GM12878 (cell line): ENCODE measurements around the gene TMED10. TPM values are rescaled to one million over a fixed set of nuclear protein-coding genes. Genes with fewer than 3 reads are reported as not detected.

ENCODE experiments used
- ATAC-seq: fragments of 200-7000 bp; cut with Tn5 transposase; 3 replicates; pipeline ENCODE4 v1.9.1; 2020; ENCODE audit warnings: mild to moderate bottlenecking, moderate library complexity
- BruUV-seq: library from RNA; stranded (reverse); fragments of 400-500 nt; replicated peaks from 2 replicates; lab custom pipeline; 2021; lab: Mats Ljungman, UMichigan
- CTCF ChIA-PET: fragments of 300-600 bp; sonication (Branson Sonifier 250); formaldehyde crosslinking; extraction: SDS; loops from one replicate; lab custom pipeline; 2021; ENCODE audit warnings: inconsistent platforms; lab: Yijun Ruan, JAX
- POLR2A ChIA-PET: fragments of 350-600 bp; formaldehyde crosslinking; extraction: SDS; loops from one replicate; lab custom pipeline; 2021; ENCODE audit warnings: inconsistent platforms; lab: Charles Lee
- RAD21 ChIA-PET: fragments of 300-600 bp; sonication (Branson Sonifier 250); formaldehyde crosslinking; loops from one replicate; lab custom pipeline; 2023; ENCODE audit warnings: antibody characterized with exemption; ENCODE audit not compliant: unreplicated experiment; lab: Charles Lee
- SMC1A ChIA-PET: fragments of 300-600 bp; sonication (Branson Sonifier 250); formaldehyde crosslinking; loops from one replicate; lab custom pipeline; 2023; ENCODE audit not compliant: unreplicated experiment, uncharacterized antibody; lab: Charles Lee
- DNase-seq: peaks from one replicate; pipeline ENCODE4 v3.0.0-alpha.2; 2011; ENCODE audit warnings: low read depth, low spot score
- FAIRE-seq: peaks from 3 replicates; lab custom pipeline; 2011; peaks lifted over from hg19 to GRCh38; lab: Jason Lieb, UNC
- H2AFZ ChIP-seq: 2 replicates; pipeline ENCODE4 v1.6.0; 2011; ENCODE audit warnings: low read depth, low read length, control low read depth; ENCODE audit not compliant: control insufficient read depth
- H3K27ac ChIP-seq: 2 replicates; pipeline ENCODE4 v1.5.1; 2011; ENCODE audit warnings: control low read depth; ENCODE audit not compliant: control insufficient read depth, insufficient read depth
- H3K27me3 ChIP-seq, 2 experiments: replicated peaks in 1 of 2; 2 replicates each; pipeline versions ENCODE4 v1.6.0 to v1.6.1; 2011; ENCODE audit warnings: low read length in 1 of 2; ENCODE audit not compliant: control insufficient read depth in 2 of 2, insufficient read depth in 2 of 2
- H3K36me3 ChIP-seq, 2 experiments: 2 replicates each; pipeline ENCODE4 v1.5.1; 2011; ENCODE audit warnings: low read length in 1 of 2; ENCODE audit not compliant: control insufficient read depth in 2 of 2, insufficient read depth in 2 of 2
- H3K4me1 ChIP-seq: 2 replicates; pipeline ENCODE4 v1.6.1; 2011; ENCODE audit warnings: mild to moderate bottlenecking, low read length, moderate library complexity, mixed read lengths; ENCODE audit not compliant: control insufficient read depth, insufficient read depth
- H3K4me2 ChIP-seq: 2 replicates; pipeline ENCODE4 v1.6.0; 2011; ENCODE audit warnings: control low read depth; ENCODE audit not compliant: control insufficient read depth, insufficient read depth
- H3K4me3 ChIP-seq: fragments of 200-600 bp; sonication (generic); 2 replicates; pipeline ENCODE4 v1.5.1; 2016
- H3K79me2 ChIP-seq: 2 replicates; pipeline ENCODE4 v1.6.0; 2011; ENCODE audit warnings: low read length; ENCODE audit not compliant: control insufficient read depth, insufficient read depth
- H3K9ac ChIP-seq: 2 replicates; pipeline ENCODE4 v1.8.0; 2011; ENCODE audit warnings: low read length, control low read depth, mixed read lengths; ENCODE audit not compliant: control insufficient read depth, insufficient read depth
- H3K9me3 ChIP-seq: replicated peaks from 3 replicates; pipeline ENCODE4 v1.5.1; 2011; ENCODE audit warnings: mild to moderate bottlenecking, low read length; ENCODE audit not compliant: control insufficient read depth, insufficient read depth
- H4K20me1 ChIP-seq: 2 replicates; pipeline ENCODE4 v1.6.0; 2011; ENCODE audit not compliant: control insufficient read depth, insufficient read depth
- CREB1 ChIP-seq: IDR thresholded peaks from 2 replicates; pipeline ENCODE4 v1.6.1; 2012; ENCODE audit warnings: low read depth, mild to moderate bottlenecking, inconsistent platforms
- ELK1 ChIP-seq: IDR thresholded peaks from 2 replicates; pipeline ENCODE4 v1.6.1; 2012; ENCODE audit warnings: low read depth, low read length, improper control_type of control experiment
- HCFC1 ChIP-seq: fragments of 150-350 bp; IDR thresholded peaks from 2 replicates; pipeline ENCODE4 v1.6.1; 2014; ENCODE audit warnings: low read length
- HDAC2 ChIP-seq: fragments of 200-600 bp; sonication (generic); IDR thresholded peaks from 2 replicates; pipeline ENCODE4 v1.6.1; 2017
- JUNB ChIP-seq: IDR thresholded peaks from 2 replicates; pipeline ENCODE4 v1.6.1; 2016; ENCODE audit warnings: antibody characterized with exemption, mild to moderate bottlenecking
- NR2C2 ChIP-seq: IDR thresholded peaks from 2 replicates; pipeline ENCODE4 v1.6.1; 2011; ENCODE audit warnings: borderline replicate concordance, low read depth; ENCODE audit not compliant: control insufficient read depth, insufficient read length
- PBX3 ChIP-seq: IDR thresholded peaks from 2 replicates; pipeline ENCODE4 v1.6.1; 2011; ENCODE audit warnings: mild to moderate bottlenecking, low read depth, low read length, moderate library complexity; ENCODE audit not compliant: insufficient replicate concordance
- POLR2AphosphoS5 ChIP-seq: IDR thresholded peaks from 2 replicates; pipeline ENCODE4 v1.6.1; 2011; ENCODE audit warnings: mild to moderate bottlenecking, low read length, inconsistent platforms
- SREBF2 ChIP-seq: IDR thresholded peaks from 2 replicates; pipeline ENCODE4 v1.6.1; 2012; ENCODE audit warnings: mild to moderate bottlenecking, low read length
- STAT1 ChIP-seq: fragments of 450-650 bp; conservative IDR thresholded peaks from 2 replicates; pipeline ENCODE4 v1.6.1; 2014; ENCODE audit warnings: antibody characterized with exemption, mild to moderate bottlenecking
- STAT3 ChIP-seq: IDR thresholded peaks from 2 replicates; pipeline ENCODE4 v1.6.1; 2011; ENCODE audit warnings: low read depth, low read length, improper control_type of control experiment
- ZBED1 ChIP-seq: IDR thresholded peaks from 2 replicates; pipeline ENCODE4 v1.6.1; 2016; ENCODE audit warnings: borderline replicate concordance
- ZSCAN29 ChIP-seq: fragments of 450-650 bp; IDR thresholded peaks from 2 replicates; pipeline ENCODE4 v1.6.1; 2017; ENCODE audit warnings: mild to moderate bottlenecking, moderate library complexity
- ZZZ3 ChIP-seq: IDR thresholded peaks from 2 replicates; pipeline ENCODE4 v1.6.1; 2011; ENCODE audit warnings: low read depth; ENCODE audit not compliant: control insufficient read depth, insufficient read length
- WGBS: methylation state at CpG from one replicate; pipeline ENCODE4 v1.1.6; 2016; ENCODE audit warnings: low lambda C conversion rate; ENCODE audit not compliant: insufficient replicate concordance, insufficient coverage; ENCODE audit errors: missing lambda C conversion rate; 5-methylcytosine and 5-hydroxymethylcytosine counted together
- in situ Hi-C: fragments of 300-500 bp; cut with MboI; formaldehyde crosslinking; loops from 9 replicates; pipeline ENCODE4 v1.14.3; 2018; ENCODE audit warnings: mixed read lengths
- intact Hi-C: fragments of 100-400 bp; cut with micrococcal nuclease; formaldehyde crosslinking; loops from one replicate; pipeline ENCODE4 v1.14.2; 2022; ENCODE audit not compliant: unreplicated experiment
- polyA plus RNA-seq, 11 experiments: library from polyadenylated mRNA; depleted of rRNA in 4 of 11; unstranded in 6 of 11; stranded (reverse) in 5 of 11; fragments of >200 nt; fragmentation: Nextera tagmentation in 4 of 11; fragmentation: Illumina TruSeq in 1 of 11; extraction: Ambion mirVana in 4 of 11; extraction: Trizol in 1 of 11; gene quantifications; 1 replicate in 1 of 11; 2 replicates in 10 of 11; pipeline versions ENCODE4 v1.2.1 to v1.2.3, GENCODE V29; 2011 to 2016; ENCODE audit warnings: inconsistent platforms in 2 of 11, missing spikeins in 2 of 11, low read depth in 1 of 11
- total RNA-seq, 4 experiments: library from RNA; depleted of rRNA in 3 of 4; stranded (reverse); fragments of >200 nt in 3 of 4; fragmentation: Illumina TruSeq in 1 of 4; extraction: Trizol in 1 of 4; gene quantifications; 2 replicates each; pipeline versions ENCODE4 v1.2.1 to v1.2.3, GENCODE V29; 2013 to 2021
- TF ChIP-seq, protein P1 (sequence below): fragments of 450-650 bp; IDR thresholded peaks from 2 replicates; pipeline ENCODE4 v1.6.1; 2017; ENCODE audit warnings: mild to moderate bottlenecking, moderate library complexity

TMED10 gene
- total and polyA plus RNA-seq, 10 of the 15 experiments (the other 5 are each of a cell fraction or from before 2014, with no cell fraction given): 99.8 to 270 (median 180) TPM

- Histone ChIP-seq H3K4me2 (peak overlapping the region; percentile 76; the same call in 1 of the 2 replicates), H3K27ac (peak overlapping the region; percentile 48), H3K27me3 (no peaks in the 10 kb centered on the region), H3K9me3 (no peaks in the 10 kb centered on the region), H3K9ac (no peak overlapping the region), H4K20me1 (no peaks in the 10 kb centered on the region), H3K36me3 (peaks cover 5 to 15% of the 10 kb centered on the region in 2 experiments; a peak in 3 of 4 replicates), H2AFZ (no peak overlapping the region), H3K4me3 (no peak overlapping the region), H3K4me1 (peaks cover 18% of the 10 kb centered on the region)
- BruUV-seq: no TSS peak
- CTCF ChIA-PET: interaction anchor here (0.7 to 11.5 kb wide), 8 partner anchors 10 to 349 kb away, joined by 3 to 227 read pairs (median 5); no protein-coding TSS in a partner anchor
- in situ Hi-C loops: no loop called here
- SMC1A ChIA-PET: interaction anchor here (0.6 to 5.3 kb wide), 13 partner anchors 10 to 349 kb away, joined by 3 to 23 read pairs (median 4); partner anchors contain the start of gene NEK9
- ATAC-seq: no peak
- POLR2A ChIA-PET: no interaction called here
- intact Hi-C loops: loop anchor here (5.0 to 10.0 kb wide), 4 partner anchors 93 to 516 kb away; no protein-coding TSS in a partner anchor
- WGBS: 100% methylated on average over 2 of the region's 2 CpGs
- RAD21 ChIA-PET: interaction anchor here (0.7 to 7.7 kb wide), 8 partner anchors 12 to 438 kb away, joined by 3 to 57 read pairs (median 4); partner anchors contain the start of gene NEK9
- TF ChIP-seq NR2C2 (no peak), HCFC1 (no peak), JUNB (no peak), PBX3 (no peak), POLR2AphosphoS5 (no peak), SREBF2 (no peak), ZBED1 (no peak), ZZZ3 (no peak), ZSCAN29 (no peak), STAT1 (no peak), HDAC2 (no peak), ELK1 (no peak), CREB1 (no peak), STAT3 (no peak)
- TF ChIP-seq, protein P1, sequence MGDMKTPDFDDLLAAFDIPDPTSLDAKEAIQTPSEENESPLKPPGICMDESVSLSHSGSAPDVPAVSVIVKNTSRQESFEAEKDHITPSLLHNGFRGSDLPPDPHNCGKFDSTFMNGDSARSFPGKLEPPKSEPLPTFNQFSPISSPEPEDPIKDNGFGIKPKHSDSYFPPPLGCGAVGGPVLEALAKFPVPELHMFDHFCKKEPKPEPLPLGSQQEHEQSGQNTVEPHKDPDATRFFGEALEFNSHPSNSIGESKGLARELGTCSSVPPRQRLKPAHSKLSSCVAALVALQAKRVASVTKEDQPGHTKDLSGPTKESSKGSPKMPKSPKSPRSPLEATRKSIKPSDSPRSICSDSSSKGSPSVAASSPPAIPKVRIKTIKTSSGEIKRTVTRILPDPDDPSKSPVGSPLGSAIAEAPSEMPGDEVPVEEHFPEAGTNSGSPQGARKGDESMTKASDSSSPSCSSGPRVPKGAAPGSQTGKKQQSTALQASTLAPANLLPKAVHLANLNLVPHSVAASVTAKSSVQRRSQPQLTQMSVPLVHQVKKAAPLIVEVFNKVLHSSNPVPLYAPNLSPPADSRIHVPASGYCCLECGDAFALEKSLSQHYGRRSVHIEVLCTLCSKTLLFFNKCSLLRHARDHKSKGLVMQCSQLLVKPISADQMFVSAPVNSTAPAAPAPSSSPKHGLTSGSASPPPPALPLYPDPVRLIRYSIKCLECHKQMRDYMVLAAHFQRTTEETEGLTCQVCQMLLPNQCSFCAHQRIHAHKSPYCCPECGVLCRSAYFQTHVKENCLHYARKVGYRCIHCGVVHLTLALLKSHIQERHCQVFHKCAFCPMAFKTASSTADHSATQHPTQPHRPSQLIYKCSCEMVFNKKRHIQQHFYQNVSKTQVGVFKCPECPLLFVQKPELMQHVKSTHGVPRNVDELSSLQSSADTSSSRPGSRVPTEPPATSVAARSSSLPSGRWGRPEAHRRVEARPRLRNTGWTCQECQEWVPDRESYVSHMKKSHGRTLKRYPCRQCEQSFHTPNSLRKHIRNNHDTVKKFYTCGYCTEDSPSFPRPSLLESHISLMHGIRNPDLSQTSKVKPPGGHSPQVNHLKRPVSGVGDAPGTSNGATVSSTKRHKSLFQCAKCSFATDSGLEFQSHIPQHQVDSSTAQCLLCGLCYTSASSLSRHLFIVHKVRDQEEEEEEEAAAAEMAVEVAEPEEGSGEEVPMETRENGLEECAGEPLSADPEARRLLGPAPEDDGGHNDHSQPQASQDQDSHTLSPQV: no peak
- TF ChIP-seq, all 136 proteins: peak for 0
- no peak for FAIRE-seq
- no peak for DNase-seq
- peaks cover 17% of the 10 kb centered on the region for H3K79me2 ChIP-seq
These were observed 37.2 kb downstream of the TMED10 start for GRCh38 chr14:75139185-75139584.
